ENCODE data around the gene RAB11FIP4. TPM values are rescaled to one million over a fixed set of nuclear protein-coding genes. Genes with fewer than 3 reads are reported as not detected.

Gene RAB11FIP4
- total and polyA plus RNA-seq, 2 donors, result 1.5 to 4.2 TPM

- no peaks in the 10 kb centered on the region for H3K36me3 ChIP-seq (ENCODE audit: insufficient read depth)
- DNase-seq (ENCODE audit: extremely low spot score), result no peak
- H3K4me3 ChIP-seq (ENCODE audit: low read depth, low read length), result no peak overlapping the region
- H3K4me1 ChIP-seq (ENCODE audit: insufficient read depth), result no peaks in the 10 kb centered on the region
- 79% methylated on average over 10 of the region's 10 CpGs for WGBS
- no peak overlapping the region for H3K27ac ChIP-seq (ENCODE audit: low read depth)
These were observed 106.7 kb downstream of the RAB11FIP4 start for GRCh38 chr17:31497994-31498826.

DNA sequence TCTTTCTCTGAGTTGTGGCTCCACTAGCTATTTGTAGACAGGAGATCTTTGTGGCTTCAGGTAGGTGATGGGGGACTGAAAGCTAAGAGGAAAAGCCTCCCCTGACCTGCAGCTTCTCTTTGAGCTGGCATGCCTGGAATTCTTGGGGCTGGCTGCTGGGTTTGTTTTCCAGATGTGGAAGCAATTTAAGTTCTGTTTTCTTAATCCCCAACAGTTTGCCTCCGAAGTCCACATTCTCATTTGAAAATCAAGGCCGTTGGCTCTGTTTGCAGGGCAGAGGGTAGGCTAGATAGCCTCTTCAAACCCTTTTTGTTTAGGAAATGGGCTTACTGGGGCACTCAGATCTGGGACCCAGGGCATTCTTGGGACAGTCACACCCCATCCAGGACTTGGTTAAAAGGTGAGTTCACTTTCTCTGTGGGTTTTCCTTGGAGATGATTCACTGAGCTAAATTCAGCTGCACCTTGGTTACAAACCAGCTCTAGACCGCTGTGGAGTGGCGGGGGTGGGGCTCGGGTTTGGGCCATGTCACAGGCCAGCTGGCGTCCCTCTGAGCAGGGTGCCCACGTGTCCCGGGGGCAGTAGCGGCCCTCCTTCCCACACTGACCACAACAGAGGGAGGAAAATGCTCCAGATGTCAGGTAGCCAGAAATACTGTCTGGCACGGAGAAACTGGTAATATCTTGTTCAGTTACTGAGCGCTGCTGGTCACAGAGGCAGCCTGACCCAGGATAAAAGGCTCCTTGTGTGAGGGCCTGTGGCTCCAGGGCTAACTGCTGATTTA is 108.5 kb downstream of the RAB11FIP4 start:
- no peak overlapping the region for H3K27ac ChIP-seq (ENCODE audit: low read depth)
- H3K4me3 ChIP-seq (ENCODE audit: low read depth, low read length), result no peak overlapping the region
- WGBS, result 25% methylated on average over 11 of the region's 11 CpGs

GRCh38 chr17:31506517-31506916 is 115.0 kb downstream of the RAB11FIP4 start:
- H3K4me1 ChIP-seq (ENCODE audit: insufficient read depth), result no peaks in the 10 kb centered on the region
- DNase-seq (ENCODE audit: extremely low spot score), result no peak
- WGBS, result 87% methylated on average over 1 of the region's 1 CpG
- H3K36me3 ChIP-seq (ENCODE audit: insufficient read depth), result no peaks in the 10 kb centered on the region
- no peak overlapping the region for H3K4me3 ChIP-seq (ENCODE audit: low read depth, low read length)
- no peak overlapping the region for H3K27ac ChIP-seq (ENCODE audit: low read depth)

More for the DNA sequence above, 108.5 kb downstream of the RAB11FIP4 start:
- Histone ChIP-seq H3K36me3 (ENCODE audit: insufficient read depth) (no peaks in the 10 kb centered on the region), H3K4me1 (ENCODE audit: insufficient read depth) (no peaks in the 10 kb centered on the region)
- DNase-seq (ENCODE audit: extremely low spot score), result no peak

- no peak for DNase-seq (ENCODE audit: extremely low spot score)
- 46% methylated on average over 13 of the region's 13 CpGs for WGBS
- no peaks in the 10 kb centered on the region for H3K4me1 ChIP-seq (ENCODE audit: insufficient read depth)
- no peaks in the 10 kb centered on the region for H3K36me3 ChIP-seq (ENCODE audit: insufficient read depth)
- H3K4me3 ChIP-seq (ENCODE audit: low read depth, low read length), result no peak overlapping the region
- H3K27ac ChIP-seq (ENCODE audit: low read depth), result no peak overlapping the region
These were observed 117.0 kb downstream of the RAB11FIP4 start for GRCh38 chr17:31508288-31509094.

DNA sequence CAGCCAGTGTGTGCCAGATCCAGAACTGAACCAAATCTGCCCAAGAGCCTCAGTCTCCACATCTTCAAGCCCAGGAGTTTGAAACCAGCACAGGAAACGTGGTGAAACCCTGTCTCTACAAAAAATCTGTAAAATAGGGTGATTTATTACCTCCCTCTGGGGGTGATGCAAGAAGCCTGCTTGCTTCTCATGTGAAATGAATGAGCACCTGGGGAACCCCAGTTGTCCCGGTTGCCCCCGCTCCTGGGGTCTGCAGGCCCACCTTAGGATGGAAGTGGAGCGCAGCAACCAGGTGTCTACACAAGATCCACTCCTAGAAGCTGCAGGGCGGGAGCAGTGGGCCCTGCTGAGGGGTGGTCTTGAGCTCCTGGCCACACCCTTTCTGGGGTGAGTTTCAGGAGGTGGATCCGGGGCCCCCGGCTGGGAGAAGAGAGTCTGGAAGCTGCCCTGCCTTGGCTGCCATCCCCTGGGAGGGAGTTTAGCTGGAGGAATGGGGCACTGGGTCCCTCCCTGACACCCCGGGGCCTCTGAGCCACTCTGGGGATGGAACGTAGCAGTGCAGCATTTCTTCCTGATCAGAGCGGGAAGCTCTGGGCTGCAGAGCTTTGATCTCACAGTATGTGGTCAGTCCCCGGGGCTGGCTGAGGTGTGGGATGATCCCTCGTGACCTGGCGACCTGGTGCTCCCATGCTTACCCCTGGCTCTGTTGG is 117.8 kb downstream of the RAB11FIP4 start:
- 64% methylated on average over 13 of the region's 13 CpGs for WGBS
- Histone ChIP-seq H3K4me1 (ENCODE audit: insufficient read depth) (no peaks in the 10 kb centered on the region), H3K27ac (ENCODE audit: low read depth) (no peak overlapping the region), H3K4me3 (ENCODE audit: low read depth, low read length) (no peak overlapping the region), H3K36me3 (ENCODE audit: insufficient read depth) (no peaks in the 10 kb centered on the region)
- DNase-seq (ENCODE audit: extremely low spot score), result no peak

DNA sequence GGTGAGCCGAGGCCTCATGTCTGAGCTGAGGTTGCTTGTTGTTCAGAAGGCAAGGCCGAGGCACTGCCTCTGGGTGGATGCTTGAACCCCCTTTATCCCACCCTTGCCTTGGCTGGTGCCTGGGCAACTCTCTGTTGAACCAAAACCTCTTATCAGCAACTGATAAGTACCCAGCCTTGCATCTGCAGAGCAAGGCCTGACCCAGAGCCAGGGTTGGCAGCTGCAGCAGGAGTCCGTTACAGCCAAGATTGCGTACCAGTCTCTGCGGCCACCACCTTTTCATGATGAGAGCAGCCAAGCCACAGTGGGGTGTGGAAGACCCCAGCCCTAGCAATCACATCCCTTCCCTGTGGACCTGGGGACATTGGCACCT is 118.3 kb downstream of the RAB11FIP4 start:
- H3K4me1 ChIP-seq (ENCODE audit: insufficient read depth), result no peaks in the 10 kb centered on the region
- no peak overlapping the region for H3K27ac ChIP-seq (ENCODE audit: low read depth)
- no peaks in the 10 kb centered on the region for H3K36me3 ChIP-seq (ENCODE audit: insufficient read depth)
- WGBS, result 91% methylated on average over 5 of the region's 5 CpGs
- no peak overlapping the region for H3K4me3 ChIP-seq (ENCODE audit: low read depth, low read length)
- DNase-seq (ENCODE audit: extremely low spot score), result no peak

- Histone ChIP-seq H3K36me3 (ENCODE audit: insufficient read depth) (no peaks in the 10 kb centered on the region), H3K4me1 (ENCODE audit: insufficient read depth) (no peaks in the 10 kb centered on the region), H3K27ac (ENCODE audit: low read depth) (no peak overlapping the region), H3K4me3 (ENCODE audit: low read depth, low read length) (no peak overlapping the region)
- no peak for DNase-seq (ENCODE audit: extremely low spot score)
- 77% methylated on average over 14 of the region's 14 CpGs for WGBS
These were observed 119.1 kb downstream of the RAB11FIP4 start for GRCh38 chr17:31510308-31511194.

DNA sequence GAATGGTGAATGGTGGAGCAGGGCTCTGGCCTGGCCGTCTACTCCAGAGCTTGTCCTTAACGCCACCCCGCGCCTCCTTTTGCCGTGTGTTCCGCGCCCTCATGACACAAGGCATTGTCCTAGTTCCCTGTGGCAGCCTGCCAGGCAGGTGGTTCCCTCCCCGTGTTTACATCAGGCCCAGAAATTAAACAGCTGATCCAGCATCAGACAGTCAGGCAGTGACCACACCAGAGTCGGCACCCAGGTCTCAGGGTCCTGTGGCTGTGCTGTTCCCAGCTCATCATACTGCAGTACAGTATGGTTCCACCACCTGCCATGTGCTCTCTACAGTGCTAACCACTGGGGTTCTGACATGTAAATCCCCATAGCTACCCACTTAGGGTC is 119.7 kb downstream of the RAB11FIP4 start:
- WGBS, result 83% methylated on average over 9 of the region's 9 CpGs

DNA sequence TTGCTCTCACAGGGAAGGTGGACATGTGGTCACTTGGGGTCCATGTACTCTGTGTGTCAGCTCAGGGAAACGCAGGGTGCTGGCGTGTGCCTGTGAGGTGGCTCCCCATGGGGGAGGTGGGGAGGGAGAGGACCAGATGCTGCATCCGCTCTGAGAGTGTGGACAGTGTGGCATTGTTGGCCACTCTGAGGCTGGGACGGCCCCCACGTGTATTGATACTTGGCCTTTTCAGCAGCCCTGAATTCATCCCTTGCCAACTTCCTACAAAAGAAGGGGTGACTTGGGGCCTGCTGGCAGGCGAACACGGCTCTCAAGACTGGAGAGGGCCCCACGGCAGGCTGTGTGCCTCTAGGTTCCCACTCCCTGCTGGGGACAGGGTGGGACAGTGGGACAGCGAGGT is 120.1 kb downstream of the RAB11FIP4 start:
- no peak overlapping the region for H3K27ac ChIP-seq (ENCODE audit: low read depth)
- WGBS, result 76% methylated on average over 9 of the region's 9 CpGs
- no peak overlapping the region for H3K4me3 ChIP-seq (ENCODE audit: low read depth, low read length)
- DNase-seq (ENCODE audit: extremely low spot score), result no peak
- no peaks in the 10 kb centered on the region for H3K4me1 ChIP-seq (ENCODE audit: insufficient read depth)
- no peaks in the 10 kb centered on the region for H3K36me3 ChIP-seq (ENCODE audit: insufficient read depth)

More for the DNA sequence above, 119.7 kb downstream of the RAB11FIP4 start:
- Histone ChIP-seq H3K36me3 (ENCODE audit: insufficient read depth) (no peaks in the 10 kb centered on the region), H3K4me3 (ENCODE audit: low read depth, low read length) (no peak overlapping the region), H3K27ac (ENCODE audit: low read depth) (no peak overlapping the region), H3K4me1 (ENCODE audit: insufficient read depth) (no peaks in the 10 kb centered on the region)
- DNase-seq (ENCODE audit: extremely low spot score), result no peak

- H3K36me3 ChIP-seq (ENCODE audit: insufficient read depth), result no peaks in the 10 kb centered on the region
- no peak for DNase-seq (ENCODE audit: extremely low spot score)
- no peak overlapping the region for H3K4me3 ChIP-seq (ENCODE audit: low read depth, low read length)
- 91% methylated on average over 15 of the region's 15 CpGs for WGBS
- H3K27ac ChIP-seq (ENCODE audit: low read depth), result no peak overlapping the region
- H3K4me1 ChIP-seq (ENCODE audit: insufficient read depth), result no peaks in the 10 kb centered on the region
These were observed 120.7 kb downstream of the RAB11FIP4 start for GRCh38 chr17:31512104-31512740.

DNA sequence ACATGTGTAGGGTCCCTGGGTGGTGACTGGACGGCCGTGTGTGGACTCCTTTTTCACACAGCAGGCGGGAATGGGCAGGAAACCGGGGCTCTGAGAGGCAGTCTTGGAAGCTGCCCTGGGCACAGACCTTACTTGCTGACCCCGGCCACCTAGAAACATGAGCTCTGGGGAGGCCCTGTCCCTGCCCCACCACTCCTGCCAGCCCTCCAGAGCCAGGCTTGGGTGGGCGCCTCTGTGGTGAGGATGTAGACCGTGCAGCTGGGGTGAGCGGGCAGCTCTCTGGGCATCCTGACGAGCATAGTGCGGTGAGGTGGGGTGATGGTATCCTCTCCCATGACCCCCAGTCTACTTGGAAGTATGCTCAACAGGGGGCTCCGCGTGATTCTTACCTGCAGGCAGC is 121.3 kb downstream of the RAB11FIP4 start:
- no peaks in the 10 kb centered on the region for H3K4me1 ChIP-seq (ENCODE audit: insufficient read depth)
- WGBS, result 92% methylated on average over 12 of the region's 12 CpGs
- H3K36me3 ChIP-seq (ENCODE audit: insufficient read depth), result no peaks in the 10 kb centered on the region
- H3K4me3 ChIP-seq (ENCODE audit: low read depth, low read length), result no peak overlapping the region
- no peak for DNase-seq (ENCODE audit: extremely low spot score)
- H3K27ac ChIP-seq (ENCODE audit: low read depth), result no peak overlapping the region
